ENCODE data around the gene SIGLEC11. TPM values are rescaled to one million over a fixed set of nuclear protein-coding genes. Genes with fewer than 3 reads are reported as not detected.
A peak's percentile ranks its signal among the peaks of the same experiment; 100 is the strongest.

The SIGLEC11 gene
- total and polyA plus RNA-seq, 2 experiments from 2014 or later, result not detected

- Histone ChIP-seq H3F3A (replicated peaks; ENCODE audit: low read depth) (peaks cover 8% of the 10 kb centered on the region; the same call in 1 of the 2 replicates), H3K9me2 (ENCODE audit: insufficient read depth) (no peaks in the 10 kb centered on the region), H3K36me3 (ENCODE audit: insufficient read depth) (peaks cover 17% of the 10 kb centered on the region), H3K4me3 (no peak overlapping the region), H3K27ac (ENCODE audit: low read depth) (0 out of 2 replicates have a peak overlapping the region, but pooled peaks have one; percentile 26), H3K79me2 (replicated peaks; ENCODE audit: insufficient read depth) (peaks cover 100% of the 10 kb centered on the region), H4K20me1 (replicated peaks; ENCODE audit: insufficient read depth) (peaks cover 63% of the 10 kb centered on the region), H3K27me3 (ENCODE audit: insufficient read depth) (no peaks in the 10 kb centered on the region), H3K4me2 (no peak overlapping the region), H3K4me1 (ENCODE audit: insufficient read depth) (peaks cover 15% of the 10 kb centered on the region), H2AFZ (no peak overlapping the region)
- no peak for ATAC-seq
- Mint-ChIP-seq H3K4me3 (peak overlapping the region; percentile 38; the same call in 1 of the 3 replicates), H3K27me3 (ENCODE audit: insufficient read depth, low read depth, poor library complexity) (peaks cover 35% of the 10 kb centered on the region), H3K27ac (peak overlapping the region; percentile 95), H3K4me1 (peaks cover 53% of the 10 kb centered on the region), H3K9me3 (peaks cover 5% of the 10 kb centered on the region), H3K36me3 (ENCODE audit: low read depth) (peaks cover 88% of the 10 kb centered on the region)
- TF ChIP-seq CTCF (conservative IDR thresholded peaks at IDR 0.05; ENCODE audit: low read depth in 2 of 2) (no peak), EZH2 (IDR thresholded peaks at IDR 0.05; ENCODE audit: low read depth, unreplicated experiment) (no peak), POLR2AphosphoS5 (IDR thresholded peaks at IDR 0.05; ENCODE audit: low read depth) (no peak; the same call in 1 of the 2 replicates), ZNF462 (CRISPR knock-in tag; IDR thresholded peaks at IDR 0.05) (no peak), CREB1 (CRISPR knock-in tag; IDR thresholded peaks at IDR 0.05; ENCODE audit: low read depth) (no peak)
- DNase-seq (ENCODE audit: low spot score), result no peak
Observed at GRCh38 chr19:49924004-49924880, 36.7 kb downstream of the SIGLEC11 start.
